22Rv1 (cell line): ENCODE results near the gene RPTOR.

ENCODE experiments used
- H3K27ac ChIP-seq: fragments of 450-650 bp; 2 replicates; pipeline ENCODE4 v1.5.1; 2017
- ZFX ChIP-seq: fragments of 450-650 bp; IDR thresholded peaks from 2 replicates; pipeline ENCODE4 v1.6.1; 2017; ENCODE audit warnings: antibody characterized with exemption, borderline replicate concordance
- TF ChIP-seq, protein P1 (sequence below): fragments of 450-650 bp; IDR thresholded peaks from 2 replicates; pipeline ENCODE4 v1.5.1; 2017; ENCODE audit warnings: mild to moderate bottlenecking

RPTOR gene

DNA sequence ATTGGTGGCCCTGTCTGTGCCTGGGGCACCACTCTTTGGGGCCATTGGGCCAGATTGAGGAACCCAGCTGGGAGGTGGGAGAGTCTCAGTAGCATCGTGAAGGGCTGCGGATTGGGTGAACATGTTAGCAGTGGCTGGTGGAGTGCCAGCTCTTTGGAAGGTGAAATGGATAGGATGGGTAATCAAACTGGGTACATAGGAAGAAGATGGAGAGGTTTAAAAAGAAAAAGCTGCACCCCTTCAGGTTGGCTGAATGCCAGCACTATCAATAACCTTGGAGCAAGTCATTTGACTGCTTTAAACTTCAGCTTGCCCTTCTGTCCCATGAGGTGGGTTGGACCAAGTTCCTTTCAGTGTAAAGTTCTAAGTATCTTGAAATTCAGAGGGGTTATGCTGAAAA is 95.0 kb downstream of the RPTOR start:
- H3K27ac ChIP-seq = no peak overlapping the region
- TF ChIP-seq, protein P1, sequence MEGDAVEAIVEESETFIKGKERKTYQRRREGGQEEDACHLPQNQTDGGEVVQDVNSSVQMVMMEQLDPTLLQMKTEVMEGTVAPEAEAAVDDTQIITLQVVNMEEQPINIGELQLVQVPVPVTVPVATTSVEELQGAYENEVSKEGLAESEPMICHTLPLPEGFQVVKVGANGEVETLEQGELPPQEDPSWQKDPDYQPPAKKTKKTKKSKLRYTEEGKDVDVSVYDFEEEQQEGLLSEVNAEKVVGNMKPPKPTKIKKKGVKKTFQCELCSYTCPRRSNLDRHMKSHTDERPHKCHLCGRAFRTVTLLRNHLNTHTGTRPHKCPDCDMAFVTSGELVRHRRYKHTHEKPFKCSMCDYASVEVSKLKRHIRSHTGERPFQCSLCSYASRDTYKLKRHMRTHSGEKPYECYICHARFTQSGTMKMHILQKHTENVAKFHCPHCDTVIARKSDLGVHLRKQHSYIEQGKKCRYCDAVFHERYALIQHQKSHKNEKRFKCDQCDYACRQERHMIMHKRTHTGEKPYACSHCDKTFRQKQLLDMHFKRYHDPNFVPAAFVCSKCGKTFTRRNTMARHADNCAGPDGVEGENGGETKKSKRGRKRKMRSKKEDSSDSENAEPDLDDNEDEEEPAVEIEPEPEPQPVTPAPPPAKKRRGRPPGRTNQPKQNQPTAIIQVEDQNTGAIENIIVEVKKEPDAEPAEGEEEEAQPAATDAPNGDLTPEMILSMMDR = no peak
- TF ChIP-seq ZFX = no peak

DNA sequence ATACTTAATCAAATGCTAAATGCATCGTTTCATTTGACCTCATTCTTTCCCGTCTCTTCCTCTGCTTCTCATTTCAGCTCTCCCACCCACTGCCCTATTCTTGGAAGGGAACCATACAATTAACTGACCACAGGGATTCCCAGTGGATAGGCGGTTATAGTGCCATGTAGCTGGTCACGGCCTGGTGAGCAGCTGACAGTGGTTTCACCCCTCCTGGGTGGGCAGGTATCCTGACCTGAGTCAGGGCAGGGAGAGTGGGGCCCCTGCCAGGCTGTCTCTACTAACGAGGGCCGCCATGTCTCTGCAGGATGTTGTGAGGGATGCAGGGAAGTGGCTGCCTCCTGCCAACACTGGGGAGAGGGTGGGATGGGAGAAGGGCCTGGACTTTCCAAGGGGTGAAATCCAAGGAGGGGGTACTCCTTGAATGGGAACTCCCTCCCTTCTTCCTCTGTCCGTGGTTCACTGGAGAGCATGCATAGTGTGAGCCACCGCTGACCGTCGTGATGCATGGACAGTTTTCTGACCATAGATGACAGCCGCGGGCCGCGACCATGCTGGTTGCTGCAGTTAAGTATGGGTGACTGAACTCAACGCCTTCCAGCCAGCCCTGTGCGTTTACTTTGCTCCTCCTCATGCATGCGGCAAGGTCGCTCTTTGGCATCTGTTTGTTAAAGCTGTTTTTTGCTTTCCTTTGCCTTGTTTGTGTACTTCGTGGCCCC is 95.9 kb downstream of the RPTOR start:
- H3K27ac ChIP-seq = no peak overlapping the region

DNA sequence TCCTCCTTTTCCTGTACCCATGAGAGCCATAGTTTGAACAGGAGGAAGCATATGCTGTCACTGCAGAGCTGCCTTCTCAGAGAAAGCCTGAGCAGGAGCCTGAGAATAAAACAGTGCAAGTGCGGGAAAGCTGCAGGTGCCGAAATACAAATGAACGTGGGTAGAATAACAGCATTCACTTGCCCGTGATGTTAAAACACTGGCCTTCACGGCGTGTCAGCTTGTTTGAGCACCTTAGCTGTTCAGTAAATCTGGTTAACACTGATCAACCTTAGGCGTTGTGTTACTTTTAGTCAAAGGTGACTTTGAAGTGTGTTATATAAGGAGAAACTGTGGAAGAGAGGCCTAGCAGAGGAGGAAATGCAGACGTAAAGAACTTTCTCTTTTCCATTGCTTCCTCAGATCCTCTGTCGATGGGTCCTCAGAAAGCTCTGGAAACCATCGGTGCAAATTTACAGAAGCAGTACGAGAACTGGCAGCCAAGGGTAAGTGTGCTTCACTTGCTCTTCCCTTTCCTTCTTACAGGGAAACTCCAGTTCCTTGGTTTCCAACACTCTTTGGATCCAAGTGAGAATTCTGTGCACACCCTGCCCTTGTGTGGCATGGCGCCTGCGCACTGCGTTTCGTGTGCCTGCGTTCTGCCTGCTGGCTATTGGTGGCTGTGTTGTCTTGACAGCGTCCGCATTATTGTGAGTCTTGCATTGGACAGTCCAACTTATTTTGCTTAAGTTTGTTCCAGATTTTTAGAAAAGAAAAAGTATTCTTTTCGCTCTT is 98.9 kb downstream of the RPTOR start:
- TF ChIP-seq, protein P1 = no peak
- TF ChIP-seq ZFX = no peak
- H3K27ac ChIP-seq = no peak overlapping the region

More for the DNA sequence above, 95.9 kb downstream of the RPTOR start:
- TF ChIP-seq, protein P1 = no peak
- TF ChIP-seq ZFX = no peak

DNA sequence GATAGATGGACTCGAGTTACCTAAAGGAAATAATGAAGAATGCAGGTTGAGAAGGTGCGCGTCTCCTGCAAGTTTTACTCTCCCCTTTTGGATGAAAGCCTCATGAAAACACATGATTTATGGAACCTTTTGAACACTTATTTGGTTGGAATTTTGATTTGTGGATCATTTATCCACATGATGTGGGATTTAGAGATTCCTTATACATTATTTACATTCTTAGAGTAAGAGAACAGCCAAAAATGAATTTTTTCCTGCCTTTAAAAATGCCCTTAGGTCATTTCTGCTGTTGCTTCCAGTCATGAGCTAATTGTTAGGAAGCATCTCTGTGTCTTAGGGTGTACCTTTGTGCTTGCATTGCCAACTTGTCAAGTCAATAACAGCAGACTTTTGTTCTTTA is 99.9 kb downstream of the RPTOR start:
- no peak overlapping the region for H3K27ac ChIP-seq
- TF ChIP-seq ZFX = no peak
- TF ChIP-seq, protein P1 = no peak

DNA sequence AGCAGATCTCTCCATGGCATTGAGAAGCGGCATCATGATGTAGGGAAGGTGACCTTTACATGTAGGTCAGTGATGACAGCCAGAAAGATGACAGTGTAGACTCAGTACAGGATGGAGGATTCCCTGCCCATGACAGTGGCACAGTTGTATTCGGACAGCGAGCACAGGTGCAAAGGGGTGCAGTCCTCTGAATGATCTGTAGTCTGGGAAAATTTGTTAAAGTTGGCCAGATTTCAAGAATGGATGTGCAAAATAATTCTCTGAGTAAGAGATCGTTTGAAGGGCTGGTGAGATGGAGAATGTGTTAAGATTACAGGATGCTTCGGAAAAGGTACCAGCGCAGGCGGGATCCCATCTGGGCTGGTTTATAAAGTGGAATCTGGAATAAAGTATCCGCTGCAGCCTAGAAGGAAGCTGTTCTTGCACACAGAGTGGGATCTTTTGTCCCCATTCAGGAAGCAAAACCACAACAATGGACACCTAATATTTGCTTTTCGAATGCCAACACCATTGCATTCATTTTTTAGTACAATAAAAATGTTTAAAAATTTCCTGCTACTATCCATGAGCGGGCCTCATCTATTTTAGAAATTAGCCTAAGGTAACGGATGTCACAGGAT is 101.2 kb downstream of the RPTOR start:
- no peak overlapping the region for H3K27ac ChIP-seq
- TF ChIP-seq, protein P1 = no peak
- no peak for TF ChIP-seq ZFX

DNA sequence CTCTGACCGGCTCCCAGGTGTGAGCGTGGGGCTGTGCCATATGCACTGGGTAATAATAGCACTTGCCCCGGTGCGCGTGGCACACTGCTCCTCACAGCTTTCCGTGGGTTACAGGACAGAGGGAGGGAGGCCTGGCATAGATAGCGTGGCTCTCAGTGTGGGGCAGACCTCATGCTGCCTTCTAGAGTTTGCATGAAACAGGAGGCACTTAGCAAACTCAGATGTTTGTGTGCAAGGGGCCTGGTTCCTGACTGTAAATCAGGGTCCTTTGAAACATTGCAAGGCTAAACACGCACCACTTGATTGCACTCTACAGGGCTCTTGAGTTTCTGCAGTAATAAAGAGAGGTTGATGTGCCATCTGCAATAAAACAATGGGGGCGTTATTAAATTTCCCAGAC is 101.7 kb downstream of the RPTOR start:
- TF ChIP-seq ZFX = no peak
- TF ChIP-seq, protein P1 = no peak
- H3K27ac ChIP-seq = no peak overlapping the region
